Ishikawa (cell line): ENCODE results near the gene OR4D10.

ENCODE experiments used
- CEBPB ChIP-seq: IDR thresholded peaks from 2 replicates; pipeline ENCODE4 v1.6.1; 2012
- CREB1 ChIP-seq: IDR thresholded peaks from 2 replicates; pipeline ENCODE4 v1.6.1; 2012; ENCODE audit warnings: low read depth
- EGR1 ChIP-seq: IDR thresholded peaks from 2 replicates; pipeline ENCODE4 v1.6.1; 2012
- EP300 ChIP-seq: IDR thresholded peaks from 2 replicates; pipeline ENCODE4 v1.6.1; 2012; ENCODE audit warnings: borderline replicate concordance
- FOXM1 ChIP-seq: IDR thresholded peaks from 2 replicates; pipeline ENCODE4 v1.6.1; 2012; ENCODE audit warnings: low read depth, borderline replicate concordance
- NFIC ChIP-seq: IDR thresholded peaks from 2 replicates; pipeline ENCODE4 v1.6.1; 2012
- RAD21 ChIP-seq: IDR thresholded peaks from 2 replicates; pipeline ENCODE4 v1.6.1; 2012; ENCODE audit warnings: low read depth
- TAF1 ChIP-seq: IDR thresholded peaks from 2 replicates; pipeline ENCODE4 v1.6.1; 2012; ENCODE audit warnings: low read depth, mild to moderate bottlenecking
- TCF12 ChIP-seq: IDR thresholded peaks from 2 replicates; pipeline ENCODE4 v1.6.1; 2012; ENCODE audit warnings: low read depth
- TEAD4 ChIP-seq: IDR thresholded peaks from 2 replicates; pipeline ENCODE4 v1.6.1; 2012
- YY1 ChIP-seq: IDR thresholded peaks from 2 replicates; pipeline ENCODE4 v1.6.1; 2012; ENCODE audit warnings: low read depth
- ZBTB7A ChIP-seq: IDR thresholded peaks from 2 replicates; pipeline ENCODE4 v1.6.1; 2012; ENCODE audit warnings: low read depth
- TF ChIP-seq, protein P1 (sequence below): IDR thresholded peaks from 2 replicates; pipeline ENCODE4 v1.6.1; 2012; ENCODE audit warnings: low read depth, mild to moderate bottlenecking
- TF ChIP-seq, protein P2 (sequence below): IDR thresholded peaks from 2 replicates; pipeline ENCODE4 v1.6.1; 2012
- TF ChIP-seq, protein P3 (sequence below): IDR thresholded peaks from 2 replicates; pipeline ENCODE4 v1.6.1; 2012

The OR4D10 gene

DNA sequence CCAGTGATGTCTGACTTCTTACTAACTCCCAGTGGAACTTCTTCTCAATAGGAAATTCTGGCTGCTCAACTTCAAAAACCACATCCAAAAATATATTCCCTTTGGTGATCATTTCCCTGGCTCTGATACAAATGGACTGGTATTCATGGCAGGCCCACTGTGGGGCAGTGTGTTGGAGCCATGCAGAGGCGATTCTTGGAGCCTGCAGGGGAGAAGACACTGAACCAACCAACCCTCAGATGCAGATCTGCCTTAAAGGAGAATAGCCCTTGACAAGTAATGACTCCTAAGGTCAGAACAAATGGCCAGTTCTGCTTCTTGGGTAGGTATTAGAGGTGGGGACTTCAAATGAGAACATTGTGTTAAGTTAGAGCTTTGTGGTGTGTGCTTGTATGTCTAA is 50.4 kb downstream of the OR4D10 start:
- TF ChIP-seq TCF12: no peak
- TF ChIP-seq TEAD4: no peak
- TF ChIP-seq NFIC: no peak
- TF ChIP-seq TAF1: no peak
- TF ChIP-seq EGR1: no peak
- TF ChIP-seq CREB1: no peak
- no peak for TF ChIP-seq CEBPB
- TF ChIP-seq, protein P1, sequence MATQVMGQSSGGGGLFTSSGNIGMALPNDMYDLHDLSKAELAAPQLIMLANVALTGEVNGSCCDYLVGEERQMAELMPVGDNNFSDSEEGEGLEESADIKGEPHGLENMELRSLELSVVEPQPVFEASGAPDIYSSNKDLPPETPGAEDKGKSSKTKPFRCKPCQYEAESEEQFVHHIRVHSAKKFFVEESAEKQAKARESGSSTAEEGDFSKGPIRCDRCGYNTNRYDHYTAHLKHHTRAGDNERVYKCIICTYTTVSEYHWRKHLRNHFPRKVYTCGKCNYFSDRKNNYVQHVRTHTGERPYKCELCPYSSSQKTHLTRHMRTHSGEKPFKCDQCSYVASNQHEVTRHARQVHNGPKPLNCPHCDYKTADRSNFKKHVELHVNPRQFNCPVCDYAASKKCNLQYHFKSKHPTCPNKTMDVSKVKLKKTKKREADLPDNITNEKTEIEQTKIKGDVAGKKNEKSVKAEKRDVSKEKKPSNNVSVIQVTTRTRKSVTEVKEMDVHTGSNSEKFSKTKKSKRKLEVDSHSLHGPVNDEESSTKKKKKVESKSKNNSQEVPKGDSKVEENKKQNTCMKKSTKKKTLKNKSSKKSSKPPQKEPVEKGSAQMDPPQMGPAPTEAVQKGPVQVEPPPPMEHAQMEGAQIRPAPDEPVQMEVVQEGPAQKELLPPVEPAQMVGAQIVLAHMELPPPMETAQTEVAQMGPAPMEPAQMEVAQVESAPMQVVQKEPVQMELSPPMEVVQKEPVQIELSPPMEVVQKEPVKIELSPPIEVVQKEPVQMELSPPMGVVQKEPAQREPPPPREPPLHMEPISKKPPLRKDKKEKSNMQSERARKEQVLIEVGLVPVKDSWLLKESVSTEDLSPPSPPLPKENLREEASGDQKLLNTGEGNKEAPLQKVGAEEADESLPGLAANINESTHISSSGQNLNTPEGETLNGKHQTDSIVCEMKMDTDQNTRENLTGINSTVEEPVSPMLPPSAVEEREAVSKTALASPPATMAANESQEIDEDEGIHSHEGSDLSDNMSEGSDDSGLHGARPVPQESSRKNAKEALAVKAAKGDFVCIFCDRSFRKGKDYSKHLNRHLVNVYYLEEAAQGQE: no peak
- TF ChIP-seq FOXM1: no peak
- TF ChIP-seq, protein P2, sequence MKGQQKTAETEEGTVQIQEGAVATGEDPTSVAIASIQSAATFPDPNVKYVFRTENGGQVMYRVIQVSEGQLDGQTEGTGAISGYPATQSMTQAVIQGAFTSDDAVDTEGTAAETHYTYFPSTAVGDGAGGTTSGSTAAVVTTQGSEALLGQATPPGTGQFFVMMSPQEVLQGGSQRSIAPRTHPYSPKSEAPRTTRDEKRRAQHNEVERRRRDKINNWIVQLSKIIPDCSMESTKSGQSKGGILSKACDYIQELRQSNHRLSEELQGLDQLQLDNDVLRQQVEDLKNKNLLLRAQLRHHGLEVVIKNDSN: no peak
- no peak for TF ChIP-seq EP300
- TF ChIP-seq, protein P3, sequence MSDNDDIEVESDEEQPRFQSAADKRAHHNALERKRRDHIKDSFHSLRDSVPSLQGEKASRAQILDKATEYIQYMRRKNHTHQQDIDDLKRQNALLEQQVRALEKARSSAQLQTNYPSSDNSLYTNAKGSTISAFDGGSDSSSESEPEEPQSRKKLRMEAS: no peak
- TF ChIP-seq RAD21: no peak
- TF ChIP-seq YY1: no peak
- no peak for TF ChIP-seq ZBTB7A

DNA sequence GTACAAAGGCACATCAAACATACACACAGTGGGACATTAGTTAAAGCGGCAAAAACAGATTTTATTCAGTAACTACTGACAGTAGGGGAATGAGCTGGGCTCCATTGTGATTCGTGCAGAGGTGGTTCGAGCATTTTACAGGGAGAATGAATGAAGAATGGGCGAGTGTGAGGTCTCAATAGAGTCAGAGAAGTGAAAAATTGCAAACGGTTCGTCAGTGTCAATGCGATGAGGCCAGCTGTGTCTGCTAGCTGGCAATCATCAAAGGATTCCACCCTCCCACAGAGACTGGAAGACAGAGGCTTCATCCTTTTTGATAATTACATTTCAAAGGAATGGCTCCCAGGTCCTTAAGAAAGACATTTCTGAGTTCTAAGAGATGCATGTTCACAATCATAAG is 55.6 kb downstream of the OR4D10 start:
- TF ChIP-seq CEBPB (no peak), ZBTB7A (no peak), EGR1 (no peak), FOXM1 (no peak), RAD21 (no peak)
- TF ChIP-seq, protein P2: no peak
